Measurements from ENCODE around the gene NECTIN4. TPM values are rescaled to one million over a fixed set of nuclear protein-coding genes. Genes with fewer than 3 reads are reported as not detected.

The NECTIN4 gene
- total and polyA plus RNA-seq, 2 of the 8 experiments (the other 6 are each of a cell fraction or from before 2014, with no cell fraction given), result 0.19 to 0.71 TPM

- TF ChIP-seq SIN3A (conservative IDR thresholded peaks at IDR 0.05 in 1 of 2, IDR thresholded peaks at IDR 0.05 in 1 of 2; ENCODE audit: low read depth in 1 of 2, low read length in 2 of 2) (no peak), EGR1 (IDR thresholded peaks at IDR 0.05; ENCODE audit: borderline replicate concordance, low read depth, low read length) (no peak), NANOG (IDR thresholded peaks at IDR 0.05; ENCODE audit: insufficient read depth, low read depth, low read length, poor library complexity, severe bottlenecking) (no peak), CREB1 (IDR thresholded peaks at IDR 0.05) (no peak), ZNF274 (IDR thresholded peaks at IDR 0.05; ENCODE audit: borderline replicate concordance, extremely low read depth, low read length) (no peak)
Observed at GRCh38 chr1:161113915-161114314, 24.6 kb upstream of the NECTIN4 start (continued).
